AG04449 (cell line): ENCODE results near the gene UBE2L3.

Experiments used
- CTCF ChIA-PET: fragments of 350-600 bp; formaldehyde crosslinking; extraction: SDS; loops from one replicate; lab custom pipeline; 2021; ENCODE audit warnings: antibody characterized with exemption; lab: Yijun Ruan, JAX
- POLR2A ChIA-PET: fragments of 400-600, 350-600 bp; formaldehyde crosslinking; extraction: SDS; loops from one replicate; lab custom pipeline; 2020; ENCODE audit warnings: antibody characterized with exemption, inconsistent platforms; lab: Yijun Ruan, JAX
- DNase-seq: peaks from one replicate; pipeline ENCODE4 v3.0.0-alpha.2; 2010; ENCODE audit warnings: low read depth, low spot score
- H3K4me3 ChIP-seq: 2 replicates; pipeline ENCODE4 v1.5.1; 2011; ENCODE audit warnings: low read depth, mild to moderate bottlenecking, control low read depth, low read length
- TF ChIP-seq, protein P1 (sequence below): IDR thresholded peaks from one replicate; pipeline ENCODE4 v1.5.1; 2011; ENCODE audit warnings: mild to moderate bottlenecking, moderate library complexity, low read length, control low read depth, inconsistent platforms; ENCODE audit not compliant: insufficient read depth; ENCODE audit errors: missing control alignments

The UBE2L3 gene

GRCh38 chr22:21665047-21665851, 97.7 kb downstream of the UBE2L3 start:
- no peak for DNase-seq
- ChIA-PET CTCF (interaction anchor here (0.9 to 2.1 kb wide), 4 partner anchors 18 to 288 kb away, joined by 3 to 6 read pairs (median 4); partner anchors contain the start of gene PPM1F), POLR2A (interaction anchor here (0.9 kb wide), 1 partner anchor 23 kb away, joined by 3 read pairs; the partner anchor contains the start of gene SDF2L1)
- TF ChIP-seq, protein P1, sequence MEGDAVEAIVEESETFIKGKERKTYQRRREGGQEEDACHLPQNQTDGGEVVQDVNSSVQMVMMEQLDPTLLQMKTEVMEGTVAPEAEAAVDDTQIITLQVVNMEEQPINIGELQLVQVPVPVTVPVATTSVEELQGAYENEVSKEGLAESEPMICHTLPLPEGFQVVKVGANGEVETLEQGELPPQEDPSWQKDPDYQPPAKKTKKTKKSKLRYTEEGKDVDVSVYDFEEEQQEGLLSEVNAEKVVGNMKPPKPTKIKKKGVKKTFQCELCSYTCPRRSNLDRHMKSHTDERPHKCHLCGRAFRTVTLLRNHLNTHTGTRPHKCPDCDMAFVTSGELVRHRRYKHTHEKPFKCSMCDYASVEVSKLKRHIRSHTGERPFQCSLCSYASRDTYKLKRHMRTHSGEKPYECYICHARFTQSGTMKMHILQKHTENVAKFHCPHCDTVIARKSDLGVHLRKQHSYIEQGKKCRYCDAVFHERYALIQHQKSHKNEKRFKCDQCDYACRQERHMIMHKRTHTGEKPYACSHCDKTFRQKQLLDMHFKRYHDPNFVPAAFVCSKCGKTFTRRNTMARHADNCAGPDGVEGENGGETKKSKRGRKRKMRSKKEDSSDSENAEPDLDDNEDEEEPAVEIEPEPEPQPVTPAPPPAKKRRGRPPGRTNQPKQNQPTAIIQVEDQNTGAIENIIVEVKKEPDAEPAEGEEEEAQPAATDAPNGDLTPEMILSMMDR, result no peak
- H3K4me3 ChIP-seq, result peak overlapping the region; percentile 92

- ChIA-PET CTCF (interaction anchor here (0.9 kb wide), 1 partner anchor 47 kb away, joined by 3 read pairs; no protein-coding TSS in a partner anchor), POLR2A (no interaction called here)
- TF ChIP-seq, protein P1, result no peak
- H3K4me3 ChIP-seq, result peak overlapping the region; percentile 92
- DNase-seq, result no peak
These were observed 99.3 kb downstream of the UBE2L3 start for GRCh38 chr22:21666786-21667185.

DNA sequence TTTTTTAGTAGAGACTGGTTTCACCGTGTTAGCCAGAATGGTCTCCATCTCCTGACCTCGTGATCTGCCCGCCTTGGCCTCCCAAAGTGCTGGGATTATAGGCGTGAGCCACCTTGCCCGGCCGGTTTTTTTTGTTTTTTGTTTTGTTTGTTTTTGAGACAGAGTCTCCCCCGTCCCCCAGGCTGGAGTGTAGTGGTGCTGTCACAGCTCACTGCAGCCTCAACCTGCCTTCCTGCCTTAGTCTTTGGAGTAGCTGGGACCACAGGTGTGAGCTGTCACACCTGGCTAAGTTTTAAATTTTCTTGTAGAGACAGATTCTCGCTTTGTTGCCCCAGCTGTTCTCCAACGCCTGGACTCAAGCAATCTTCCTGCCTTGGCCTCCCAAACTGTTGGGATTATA, 101.5 kb downstream of the UBE2L3 start:
- CTCF ChIA-PET, result no interaction called here
- POLR2A ChIA-PET, result no interaction called here

DNA sequence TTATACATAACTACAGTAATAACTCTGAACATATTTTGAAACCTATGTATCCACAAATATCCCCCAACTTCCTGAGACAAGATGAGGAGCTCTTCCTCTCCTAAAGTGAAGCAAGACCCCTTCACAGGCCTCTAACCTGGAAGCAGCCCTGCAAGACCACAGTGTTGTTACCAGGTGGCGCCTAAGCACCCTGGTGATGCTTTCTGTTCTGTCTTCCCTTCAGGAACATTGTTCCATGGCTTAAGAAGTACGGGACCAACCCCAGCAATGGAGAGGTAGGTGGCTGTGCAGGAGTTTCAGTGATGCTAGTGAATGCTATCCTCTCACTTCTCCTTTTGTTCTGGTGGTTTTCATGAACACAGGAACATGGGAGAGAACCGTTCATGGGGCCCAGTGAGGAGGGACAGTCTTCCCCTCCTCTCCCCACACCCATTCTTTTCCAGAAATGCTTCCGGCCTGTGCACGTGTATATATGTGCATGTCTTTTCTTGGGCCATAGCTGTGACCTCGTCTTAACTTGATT, 104.7 kb downstream of the UBE2L3 start:
- ChIA-PET POLR2A (no interaction called here), CTCF (no interaction called here)
- no peak for DNase-seq
- TF ChIP-seq, protein P1, result no peak
- no peak overlapping the region for H3K4me3 ChIP-seq

More for the DNA sequence above, 101.5 kb downstream of the UBE2L3 start:
- TF ChIP-seq, protein P1, result no peak
- DNase-seq, result no peak
- H3K4me3 ChIP-seq, result no peak overlapping the region
